GM20431 (cell line): ENCODE data around the gene SWSAP1.
"Not testable (repeated sequence)": the region's sequence is repeated elsewhere in the genome, so short reads cannot be mapped to it uniquely, and the experiment has no call there.

Experiments
- in situ Hi-C: fragments of 300-500 bp; cut with MseI, MboI; formaldehyde crosslinking; loops from one replicate; pipeline ENCODE4 v1.15.0; 2020; ENCODE audit warnings: low sequenced_read_pairs; ENCODE audit not compliant: unreplicated experiment

Gene SWSAP1, protein sequence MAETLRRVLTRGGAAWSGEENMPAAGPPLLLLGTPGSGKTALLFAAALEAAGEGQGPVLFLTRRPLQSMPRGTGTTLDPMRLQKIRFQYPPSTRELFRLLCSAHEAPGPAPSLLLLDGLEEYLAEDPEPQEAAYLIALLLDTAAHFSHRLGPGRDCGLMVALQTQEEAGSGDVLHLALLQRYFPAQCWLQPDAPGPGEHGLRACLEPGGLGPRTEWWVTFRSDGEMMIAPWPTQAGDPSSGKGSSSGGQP

DNA sequence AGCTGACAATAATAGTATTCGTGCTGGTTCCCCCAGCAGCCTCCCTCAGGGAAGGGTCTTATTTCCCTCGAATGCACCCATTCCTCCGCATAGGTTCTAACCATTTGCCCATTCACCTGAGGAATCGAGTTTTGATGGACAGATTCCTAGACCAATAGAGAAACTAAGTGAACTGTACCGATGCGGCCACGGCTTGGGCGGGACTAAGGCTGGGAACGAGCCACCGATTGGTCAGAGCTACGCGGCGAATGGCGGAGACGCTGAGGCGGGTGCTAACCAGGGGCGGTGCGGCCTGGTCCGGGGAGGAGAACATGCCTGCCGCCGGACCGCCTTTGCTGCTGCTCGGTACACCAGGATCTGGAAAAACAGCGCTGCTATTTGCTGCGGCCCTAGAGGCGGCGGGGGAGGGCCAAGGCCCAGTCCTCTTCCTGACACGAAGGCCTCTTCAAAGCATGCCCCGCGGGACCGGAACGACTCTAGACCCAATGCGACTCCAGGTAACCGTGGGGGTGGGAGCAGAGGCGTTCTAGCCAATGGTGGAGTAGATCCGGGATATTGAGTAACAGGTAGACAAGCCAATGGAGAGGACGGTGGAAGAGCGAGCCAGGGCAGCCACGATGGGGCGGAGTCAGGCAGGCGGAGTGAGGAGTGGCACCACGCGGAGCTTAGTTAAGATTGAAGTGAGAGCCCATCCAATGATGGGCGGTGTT lies at the start of gene SWSAP1:
Gene SWSAP1, plus strand, starts transcription at position 234 of the 710 bp plus-strand sequence. Its CDS starts 15 bp downstream, at position 249.
- in situ Hi-C loops = no loop called here

DNA sequence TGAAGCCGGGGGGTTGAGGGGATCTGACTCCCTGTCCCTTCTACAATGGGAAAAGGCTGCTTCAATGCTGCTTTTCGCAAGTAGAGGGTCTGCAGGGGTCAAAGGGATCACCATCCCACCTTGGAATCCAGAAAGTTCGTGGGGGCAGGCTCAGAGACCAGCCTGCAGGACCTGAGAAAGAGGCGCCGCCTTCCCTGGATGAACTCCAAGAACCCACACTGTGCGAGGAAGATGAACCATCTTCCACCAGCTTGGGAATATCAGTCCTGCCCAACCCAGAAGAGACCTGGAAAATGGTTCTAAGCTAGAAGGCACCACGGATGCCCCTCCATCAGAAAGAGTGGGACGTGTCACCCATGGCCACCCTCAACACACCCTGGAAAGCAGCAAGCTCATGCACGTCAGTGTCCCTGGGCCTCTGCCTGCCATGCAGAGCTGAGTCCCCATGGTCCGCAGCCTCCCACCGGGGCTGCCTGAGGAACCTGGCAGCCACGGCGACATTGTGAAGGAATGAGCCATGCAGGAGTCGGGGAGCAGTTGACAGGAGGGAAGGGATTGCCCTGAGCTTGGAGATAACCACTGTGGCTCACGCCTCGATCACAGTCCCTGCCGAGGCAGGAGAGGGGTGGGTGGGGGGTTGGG lies 49.6 kb upstream of the SWSAP1 start:
- in situ Hi-C loops = no loop called here

DNA sequence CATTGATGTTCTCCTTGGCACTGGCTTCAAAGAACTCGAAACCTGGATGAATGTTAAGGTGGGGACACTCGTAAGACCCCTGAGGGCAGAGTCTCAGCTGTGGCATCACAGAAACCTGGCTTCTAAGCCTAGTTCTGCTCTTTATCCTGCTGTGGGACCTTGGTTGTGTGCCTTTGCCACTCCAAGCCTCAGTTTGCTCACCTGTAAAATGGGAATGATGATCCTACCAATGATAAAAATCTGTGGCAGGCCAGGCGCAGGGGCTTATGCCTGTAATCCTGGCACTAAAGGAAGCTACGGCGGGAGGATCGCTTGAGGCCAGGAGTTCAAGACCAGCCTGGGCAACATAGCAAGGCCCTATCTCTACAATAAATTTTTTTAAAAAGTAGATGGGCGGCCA lies 48.9 kb upstream of the SWSAP1 start:
- in situ Hi-C loops = no loop called here

DNA sequence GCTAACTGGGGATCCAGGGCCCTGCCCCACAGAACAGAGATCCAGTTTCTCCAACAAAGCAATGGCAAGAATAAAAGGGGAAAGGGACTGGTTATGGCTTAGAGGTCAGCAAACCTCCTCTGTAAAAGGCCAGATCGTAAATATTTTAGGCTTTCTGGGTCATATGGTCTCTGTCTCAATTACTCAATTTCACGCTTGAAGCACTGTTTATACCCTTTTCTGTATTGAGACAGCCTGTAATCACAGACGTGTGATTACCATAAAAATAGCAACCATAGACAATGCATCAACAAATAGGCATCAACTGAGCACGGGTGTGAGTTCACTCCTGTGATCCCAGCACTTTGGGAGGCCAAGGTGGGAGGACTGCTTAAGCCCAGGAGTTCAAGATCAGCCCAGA lies 44.3 kb upstream of the SWSAP1 start:
- in situ Hi-C loops = no loop called here

DNA sequence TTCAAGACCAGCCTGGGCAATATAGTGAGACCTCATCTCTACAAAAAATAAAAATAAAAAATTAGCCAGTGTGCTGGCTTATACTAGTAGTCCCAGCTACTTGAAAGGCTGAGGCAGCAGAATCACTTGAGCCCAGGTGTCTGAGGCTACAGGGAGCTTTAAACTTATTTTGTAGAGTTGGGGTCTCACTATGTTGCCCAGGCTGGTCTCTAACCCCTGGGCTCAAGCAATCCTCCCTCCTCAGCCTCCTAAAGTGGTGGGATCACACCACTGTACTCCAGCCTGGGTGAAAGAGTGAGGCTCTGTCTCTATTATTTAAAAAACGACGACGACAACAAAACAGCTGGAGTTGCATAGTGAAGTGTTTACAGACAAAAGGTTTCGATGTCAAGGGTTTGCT lies 43.0 kb upstream of the SWSAP1 start:
- in situ Hi-C loops = no loop called here

DNA sequence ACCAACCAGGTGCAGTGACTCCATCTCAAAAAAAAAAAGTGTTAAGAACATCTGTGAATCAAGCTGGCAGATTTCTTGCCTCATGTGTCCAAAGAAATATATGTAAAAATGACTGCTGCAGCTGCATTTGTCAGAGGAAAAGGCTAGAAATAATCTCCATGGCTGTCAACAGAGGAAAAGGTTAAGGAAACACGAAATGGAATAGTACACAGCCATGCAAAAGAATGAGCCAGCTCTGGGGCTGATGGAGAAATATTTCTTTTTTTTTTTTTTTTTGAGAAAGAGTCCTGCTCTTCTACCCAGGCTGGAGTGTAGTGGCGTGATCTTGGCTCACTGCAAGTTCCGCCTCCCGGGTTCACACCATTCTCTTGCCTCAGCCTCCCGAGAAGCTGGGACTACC lies 41.6 kb upstream of the SWSAP1 start:
- in situ Hi-C loops = no loop called here

DNA sequence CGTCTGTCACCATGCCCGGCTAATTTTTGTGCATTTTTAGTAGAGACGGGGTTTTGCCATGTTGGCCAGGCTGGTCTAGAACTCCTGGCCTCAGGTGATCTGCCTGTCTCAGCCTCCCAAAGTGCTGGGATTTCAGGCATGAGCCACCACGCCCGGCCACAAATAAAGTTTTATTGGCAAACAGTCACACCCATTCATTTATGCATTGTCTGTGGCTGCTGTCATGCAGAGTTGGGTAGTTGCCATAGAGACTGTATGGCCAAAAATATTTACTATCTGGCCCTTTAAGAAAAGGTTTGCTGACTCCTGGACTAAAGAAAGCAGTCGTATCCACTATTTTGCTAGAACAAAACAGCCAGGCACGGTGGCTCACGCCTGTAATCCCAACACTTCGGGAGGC lies 40.6 kb upstream of the SWSAP1 start:
- in situ Hi-C loops = not testable (repeated sequence)

DNA sequence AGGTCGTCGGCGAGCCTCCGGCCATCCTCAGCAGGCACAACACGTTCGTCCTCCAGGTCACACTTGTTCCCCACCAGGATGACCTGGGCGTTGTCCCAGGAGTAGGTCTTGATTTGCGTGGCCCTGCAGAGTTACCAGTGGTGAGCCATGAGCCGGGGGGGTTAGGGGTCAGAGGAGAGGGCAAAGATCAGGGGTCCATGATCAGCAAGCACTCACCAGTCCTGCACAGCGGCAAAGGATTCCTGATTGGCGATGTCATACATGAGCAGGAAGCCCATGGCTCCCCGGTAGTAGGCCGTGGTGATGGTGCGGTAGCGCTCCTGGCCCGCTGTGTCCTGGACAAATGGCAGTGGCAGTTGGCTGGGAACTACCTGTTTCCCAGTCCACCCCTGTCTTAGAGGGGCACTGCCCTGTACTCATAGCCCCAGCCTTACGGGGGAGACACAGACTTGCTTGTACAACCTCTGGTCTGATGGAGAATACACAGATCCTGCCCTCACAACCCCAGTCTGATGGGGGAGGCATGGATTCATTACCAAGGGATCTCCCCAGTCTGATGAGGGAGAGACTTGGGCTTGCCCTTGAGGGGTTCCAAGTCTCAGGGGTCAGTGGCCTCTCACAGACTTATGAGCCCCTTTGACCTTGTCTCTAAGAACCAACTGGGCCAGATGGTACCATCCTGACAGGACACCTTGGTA lies 38.9 kb upstream of the SWSAP1 start:
- in situ Hi-C loops = no loop called here

DNA sequence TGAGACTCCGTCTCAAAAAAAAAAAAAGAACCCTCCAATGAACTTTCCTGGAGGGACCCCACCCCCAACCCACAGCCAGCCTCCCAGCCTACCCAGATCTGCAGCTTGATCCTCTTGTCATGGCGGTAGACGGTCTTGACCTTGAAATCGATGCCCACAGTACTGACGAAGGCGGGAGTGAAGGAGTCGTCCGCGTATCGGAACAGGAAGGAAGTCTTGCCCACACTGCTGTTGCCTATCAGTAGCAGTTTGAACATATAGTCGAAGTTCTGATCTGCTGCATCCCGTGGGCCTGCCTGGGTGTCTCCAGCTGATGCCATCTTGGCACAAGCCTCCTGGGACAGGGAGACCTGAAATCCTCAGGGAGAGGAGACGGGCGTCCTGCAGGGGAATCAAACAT lies 37.4 kb upstream of the SWSAP1 start:
- in situ Hi-C loops = no loop called here

DNA sequence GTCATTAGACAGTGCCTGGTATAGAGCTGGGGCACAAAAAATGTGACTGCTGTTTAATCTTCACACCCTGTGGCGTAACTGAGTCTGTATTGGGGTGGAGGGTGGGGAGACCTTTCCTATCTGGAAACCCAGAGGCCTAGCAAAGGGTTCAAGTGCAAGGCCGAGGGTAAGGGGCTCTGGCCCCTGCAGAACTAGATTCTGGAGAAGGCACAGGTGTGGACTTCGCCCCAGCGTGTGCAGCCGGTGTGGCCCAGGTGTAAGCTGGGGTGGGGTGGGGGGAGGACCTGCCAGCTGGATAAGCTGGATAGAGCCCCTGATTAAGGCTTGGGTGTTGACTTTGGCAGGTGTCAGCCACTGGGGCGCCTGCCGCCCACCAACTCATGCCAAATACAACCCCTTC lies 36.3 kb upstream of the SWSAP1 start:
- in situ Hi-C loops = no loop called here

DNA sequence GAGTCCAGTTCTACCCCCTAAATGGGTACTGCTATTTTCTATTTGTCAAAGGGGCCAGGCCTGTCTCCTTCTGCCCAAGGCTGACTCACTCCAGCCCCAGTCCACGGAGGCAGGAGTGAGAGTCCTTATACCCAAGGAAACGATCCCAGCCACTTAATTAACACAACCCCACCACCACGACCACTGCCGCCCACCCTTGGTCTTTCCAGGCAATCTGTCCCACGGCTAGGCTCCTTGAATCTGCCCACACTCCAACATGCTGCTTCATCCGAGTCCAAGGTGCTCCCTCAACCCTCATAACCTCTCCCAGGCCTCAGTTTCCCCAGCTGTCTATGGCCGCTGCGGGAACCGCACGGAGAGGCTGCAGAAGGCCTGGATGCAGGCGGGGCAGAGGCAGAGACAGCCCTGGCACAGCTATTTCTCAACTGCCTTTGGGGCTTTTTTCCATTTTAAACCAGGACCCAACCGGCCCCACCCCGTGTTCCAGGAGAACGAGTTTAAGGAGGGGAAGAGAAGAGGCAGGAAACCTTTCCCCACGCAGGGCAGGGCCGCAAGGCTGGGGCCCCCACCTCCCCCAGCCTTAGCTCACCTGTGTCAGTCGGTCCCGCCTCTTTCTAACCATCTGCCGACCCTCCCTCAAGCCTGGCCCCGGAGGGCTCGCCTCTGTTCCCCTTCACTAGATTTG lies 35.8 kb upstream of the SWSAP1 start:
- in situ Hi-C loops = no loop called here

DNA sequence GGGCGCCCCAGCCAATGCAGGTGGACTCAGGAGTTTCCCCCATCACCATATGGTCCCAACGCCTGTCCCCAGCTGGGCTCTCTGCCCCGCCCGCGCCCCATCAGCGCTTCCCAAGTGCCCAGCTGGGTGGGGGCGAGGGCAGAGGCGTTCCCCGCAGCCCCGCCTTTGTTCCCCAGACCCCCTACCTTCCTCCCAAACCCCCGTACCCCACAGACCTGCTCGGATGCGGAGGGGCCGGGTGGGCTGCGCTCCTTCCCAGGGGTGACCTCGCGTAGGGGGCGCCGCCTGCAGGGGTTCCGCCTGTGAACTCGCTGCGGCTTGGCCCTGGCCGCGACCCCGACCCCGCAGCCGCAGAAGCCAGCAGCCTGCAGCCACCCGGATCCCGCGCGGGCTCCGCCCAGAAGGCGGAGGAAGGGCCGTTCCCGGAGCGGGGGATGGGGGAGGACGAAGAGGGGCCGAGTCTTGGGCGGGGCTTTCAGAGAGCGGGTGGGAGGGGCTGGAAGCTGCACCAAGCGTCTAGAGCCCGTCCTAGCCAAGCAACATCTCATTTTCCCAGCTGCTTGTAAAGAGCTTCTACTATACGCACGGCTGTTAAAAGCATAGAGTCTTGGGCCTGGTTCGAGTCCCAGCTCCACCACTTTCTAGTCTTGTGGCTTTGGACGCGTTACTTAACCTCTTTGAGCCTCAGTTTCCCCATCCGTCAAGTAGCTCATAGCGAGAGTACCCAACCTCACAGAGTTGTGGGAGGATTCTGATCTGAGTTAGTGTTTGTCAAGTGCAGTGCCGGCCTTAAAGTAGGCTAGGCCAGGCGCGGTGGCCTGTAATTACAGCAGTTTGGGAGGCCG lies 35.0 kb upstream of the SWSAP1 start, which contains the start of gene RAB3D:
Gene RAB3D, minus strand, starts transcription at position 404 of the 845 bp plus-strand sequence. CDS start 2,258 bp downstream, outside the sequence.
- in situ Hi-C loops = no loop called here

DNA sequence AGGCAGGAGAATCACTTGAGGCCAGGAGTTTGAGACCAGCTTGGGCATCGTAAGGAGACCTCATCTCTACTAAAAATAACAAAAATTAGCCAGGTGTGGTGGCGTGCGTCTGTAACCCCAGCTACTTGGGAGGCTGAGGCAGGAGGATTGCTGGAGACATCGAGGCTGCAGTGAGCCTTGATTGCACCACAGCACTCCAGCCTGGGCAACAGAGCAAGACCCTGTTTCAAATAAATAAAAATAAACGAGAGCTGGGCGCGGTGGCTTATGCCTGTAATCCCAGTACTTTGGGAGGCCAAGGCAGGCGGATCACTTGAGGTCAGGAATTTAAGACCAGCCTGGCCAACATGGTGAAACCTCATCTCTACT lies 34.4 kb upstream of the SWSAP1 start:
- in situ Hi-C loops = not testable (repeated sequence)

DNA sequence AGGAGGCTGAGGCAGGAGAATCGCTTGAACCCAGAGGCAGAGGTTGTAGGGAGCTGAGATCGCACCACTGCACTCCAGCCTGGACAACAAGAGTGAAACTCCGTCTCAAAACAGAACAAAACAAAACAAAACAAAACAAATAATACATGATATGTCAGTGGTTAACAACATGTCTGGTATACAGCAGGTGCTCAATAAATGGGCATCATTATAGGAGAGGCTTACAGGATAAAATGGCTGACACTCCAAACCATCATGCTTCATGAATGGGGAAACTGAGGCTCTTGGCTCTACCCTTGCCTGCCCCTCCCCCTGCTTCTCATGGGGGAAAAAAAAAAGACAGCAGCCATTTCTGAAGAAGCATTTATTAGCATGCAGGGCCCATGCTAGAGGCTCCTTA lies 32.0 kb upstream of the SWSAP1 start:
- in situ Hi-C loops = no loop called here

DNA sequence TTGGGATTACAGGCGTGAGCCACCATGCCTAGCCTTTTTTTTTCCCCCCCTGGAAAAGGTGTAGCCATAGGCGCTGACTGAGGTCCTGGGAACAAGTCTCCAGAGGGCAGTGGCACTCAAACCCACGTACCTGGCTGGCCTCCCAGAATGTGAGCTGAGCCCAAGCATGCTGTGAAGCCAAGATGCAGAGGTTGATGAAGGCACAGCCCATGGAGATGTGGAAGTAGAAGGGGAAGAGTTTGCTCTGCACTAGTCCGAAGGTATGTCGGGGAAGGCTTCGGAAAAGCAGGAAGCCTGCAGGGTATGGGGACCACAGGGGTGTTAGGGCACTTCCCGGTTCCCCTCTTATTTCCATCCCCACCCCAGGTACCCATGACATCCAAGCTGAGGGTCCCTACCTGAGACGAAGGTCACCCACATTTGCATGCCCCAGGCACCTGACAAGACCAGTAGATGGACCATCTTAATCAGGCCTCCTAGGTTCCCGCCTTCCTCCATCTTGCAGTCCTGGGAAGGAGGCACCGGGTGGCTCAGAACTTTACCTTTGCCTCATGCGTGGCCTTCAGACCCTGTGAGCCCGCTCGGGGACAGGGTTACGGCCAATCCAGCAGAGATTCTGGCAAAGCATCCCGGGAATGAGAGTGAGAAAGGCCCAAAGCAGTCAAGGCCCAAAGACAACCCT lies 29.2 kb upstream of the SWSAP1 start:
- in situ Hi-C loops = no loop called here

DNA sequence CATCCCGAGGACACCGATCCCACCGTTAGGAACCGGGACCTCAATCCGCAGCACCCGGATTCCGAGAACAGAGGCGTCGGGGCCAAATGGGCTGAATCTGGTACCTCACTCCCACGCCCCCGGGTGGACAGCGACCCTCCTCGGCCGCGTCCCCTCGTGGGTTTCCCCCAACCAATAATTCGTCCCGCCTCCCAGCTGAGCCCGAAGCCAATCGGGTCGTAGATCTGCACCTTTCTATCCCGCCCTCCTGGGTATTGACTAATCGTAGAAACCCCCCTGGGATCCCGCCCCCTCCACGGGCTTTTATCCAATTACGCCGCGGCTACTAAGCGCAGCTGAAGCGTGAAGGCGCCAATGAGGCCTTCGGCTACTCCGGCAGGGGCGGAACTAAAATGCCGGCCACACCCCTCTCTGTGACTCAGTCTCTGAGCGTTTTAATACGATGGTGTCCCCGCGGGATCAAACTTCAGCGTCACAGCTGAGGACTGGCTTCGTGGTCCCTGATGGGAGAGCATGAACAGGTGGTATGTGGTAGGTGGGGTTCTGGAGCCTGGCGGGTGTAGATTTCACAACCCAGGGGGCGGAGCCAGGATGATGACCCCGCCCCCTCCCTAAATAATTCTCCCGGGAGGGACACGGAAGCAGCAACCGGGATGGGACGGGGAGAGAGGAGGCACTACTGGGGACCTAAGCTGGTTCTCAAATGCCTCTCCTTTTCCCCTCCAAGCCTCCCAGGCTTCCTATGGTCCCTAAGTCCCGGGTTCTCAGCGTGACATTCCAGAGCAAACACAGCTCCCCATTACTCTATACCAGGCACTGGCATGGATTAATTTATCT lies 28.1 kb upstream of the SWSAP1 start, which contains the start of the genes CCDC159 and TMEM205:
Gene CCDC159, plus strand, starts transcription at position 416 of the 837 bp plus-strand sequence. Its CDS starts 88 bp downstream, at position 504.
Gene TMEM205, minus strand, starts transcription at position 165 of the 837 bp plus-strand sequence. CDS start 649 bp downstream, outside the sequence.
- in situ Hi-C loops = no loop called here

DNA sequence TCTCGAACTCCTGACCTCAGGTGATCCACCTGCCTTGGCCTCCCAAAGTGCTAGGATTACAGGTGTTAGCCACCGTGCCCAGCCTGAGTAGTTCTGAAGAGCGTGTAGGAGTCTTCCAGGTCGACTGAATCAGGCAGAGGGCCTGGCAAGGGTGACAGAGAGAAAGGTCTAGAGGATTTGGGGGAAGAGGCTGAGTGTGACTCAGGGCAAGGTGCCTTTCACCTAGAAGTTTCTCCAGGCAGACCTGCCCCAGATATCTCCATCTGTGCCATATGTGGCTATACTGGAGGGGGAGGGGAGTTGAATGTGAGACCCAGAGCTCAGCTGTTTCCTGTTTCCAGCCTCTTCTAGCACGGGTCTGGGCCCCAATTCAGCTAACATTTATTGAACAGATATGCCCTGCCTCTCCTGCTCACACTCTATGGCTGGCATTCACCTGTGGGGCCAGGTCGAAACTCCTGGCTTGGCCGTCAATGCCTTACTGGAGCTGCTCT lies 26.9 kb upstream of the SWSAP1 start:
- in situ Hi-C loops = no loop called here
